HepG2 (cell line): ENCODE results near the gene L3MBTL1. TPM values are rescaled to one million over a fixed set of nuclear protein-coding genes. Genes with fewer than 3 reads are reported as not detected.
A peak's percentile ranks its signal among the peaks of the same experiment; 100 is the strongest.

ENCODE experiments used
- ATF7 ChIP-seq, 2 experiments: fragments of 450-650 bp in 1 of 2; sonication (generic) in 1 of 2; formaldehyde crosslinking in 1 of 2; IDR thresholded peaks; 2 replicates each; pipeline versions ENCODE4 v1.4.0 to v1.6.1; 2016 to 2020; ENCODE audit warnings: antibody characterized with exemption in 1 of 2, mild to moderate bottlenecking in 1 of 2, missing genetic modification reagents in 1 of 2
- DDIT3 ChIP-seq: sonication (generic); formaldehyde crosslinking; IDR thresholded peaks from 2 replicates; pipeline ENCODE4 v1.4.0; 2020; ENCODE audit warnings: mild to moderate bottlenecking, missing genetic modification reagents
- ERF ChIP-seq: IDR thresholded peaks from 2 replicates; pipeline ENCODE4 v1.6.1; 2018; ENCODE audit warnings: missing biosample characterization, missing genetic modification reagents
- HIC2 ChIP-seq: sonication (generic); formaldehyde crosslinking; IDR thresholded peaks from 2 replicates; pipeline ENCODE4 v1.9.0; 2022; ENCODE audit warnings: low read depth, missing genetic modification reagents
- HOXA7 ChIP-seq: sonication (generic); formaldehyde crosslinking; IDR thresholded peaks from 2 replicates; pipeline ENCODE4 v1.8.1; 2022; ENCODE audit warnings: mild to moderate bottlenecking, missing genetic modification reagents, moderate library complexity
- HOXA9 ChIP-seq: sonication (generic); formaldehyde crosslinking; IDR thresholded peaks from 2 replicates; pipeline ENCODE4 v1.8.1; 2022; ENCODE audit warnings: missing genetic modification reagents, mild to moderate bottlenecking, moderate library complexity, borderline replicate concordance
- MAX ChIP-seq: IDR thresholded peaks from 2 replicates; pipeline ENCODE4 v1.6.1; 2012; ENCODE audit warnings: inconsistent platforms
- NFIC ChIP-seq: IDR thresholded peaks from 2 replicates; pipeline ENCODE4 v1.6.1; 2012; ENCODE audit warnings: mild to moderate bottlenecking, low read length, inconsistent platforms
- NFKB2 ChIP-seq: sonication (generic); formaldehyde crosslinking; IDR thresholded peaks from 2 replicates; pipeline ENCODE4 v1.4.0; 2020; ENCODE audit warnings: missing genetic modification reagents, borderline replicate concordance
- PAX8 ChIP-seq: sonication (generic); formaldehyde crosslinking; IDR thresholded peaks from 2 replicates; pipeline ENCODE4 v1.8.0; 2022; ENCODE audit warnings: mild to moderate bottlenecking, missing genetic modification reagents, borderline replicate concordance
- POLR2G ChIP-seq: fragments of 200-400 bp; formaldehyde crosslinking; IDR thresholded peaks from 2 replicates; pipeline ENCODE4 v1.6.1; 2018; ENCODE audit warnings: mild to moderate bottlenecking, low read depth, low read length, moderate library complexity
- RFX3 ChIP-seq: IDR thresholded peaks from 2 replicates; pipeline ENCODE4 v1.6.1; 2016; ENCODE audit warnings: missing biosample characterization, missing genetic modification reagents
- SRSF4 ChIP-seq: fragments of 200-400 bp; formaldehyde crosslinking; IDR thresholded peaks from one replicate; pipeline ENCODE4 v1.6.1; 2018; ENCODE audit warnings: mild to moderate bottlenecking, low read depth, low read length, moderate library complexity; ENCODE audit not compliant: poor library complexity, severe bottlenecking
- TARDBP ChIP-seq: sonication (generic); formaldehyde crosslinking; IDR thresholded peaks from 2 replicates; pipeline ENCODE4 v1.8.0; 2022; ENCODE audit warnings: mild to moderate bottlenecking, missing genetic modification reagents
- ZBTB14 ChIP-seq: sonication (generic); formaldehyde crosslinking; IDR thresholded peaks from 2 replicates; pipeline ENCODE4 v1.4.0; 2020; ENCODE audit warnings: missing genetic modification reagents
- ZBTB3 ChIP-seq: sonication (generic); formaldehyde crosslinking; IDR thresholded peaks from 2 replicates; pipeline ENCODE4 v1.4.0; 2020; ENCODE audit warnings: low read depth, mild to moderate bottlenecking, moderate library complexity, missing genetic modification reagents, borderline replicate concordance
- ZNF17 ChIP-seq: sonication (generic); formaldehyde crosslinking; IDR thresholded peaks from 2 replicates; pipeline ENCODE4 v1.5.0; 2020; ENCODE audit warnings: mild to moderate bottlenecking, missing genetic modification reagents
- ZNF468 ChIP-seq: sonication (generic); formaldehyde crosslinking; IDR thresholded peaks from 2 replicates; pipeline ENCODE4 v1.8.0; 2022; ENCODE audit warnings: mild to moderate bottlenecking, moderate library complexity, missing genetic modification reagents
- ZNF639 ChIP-seq: conservative IDR thresholded peaks from 2 replicates; pipeline ENCODE4 v1.6.1; 2018; ENCODE audit warnings: missing genetic modification reagents
- ZNF784 ChIP-seq: sonication (generic); formaldehyde crosslinking; IDR thresholded peaks from 2 replicates; pipeline ENCODE4 v1.5.1; 2020; ENCODE audit warnings: missing genetic modification reagents, mild to moderate bottlenecking, borderline replicate concordance
- ZNF788 ChIP-seq: sonication (generic); formaldehyde crosslinking; IDR thresholded peaks from 2 replicates; pipeline ENCODE4 v1.5.0; 2020; ENCODE audit warnings: mild to moderate bottlenecking, missing genetic modification reagents, borderline replicate concordance
- ZSCAN20 ChIP-seq: sonication (generic); formaldehyde crosslinking; IDR thresholded peaks from 2 replicates; pipeline ENCODE4 v1.4.0; 2020; ENCODE audit warnings: missing genetic modification reagents, mild to moderate bottlenecking, borderline replicate concordance
- polyA plus RNA-seq, 8 experiments: library from polyadenylated mRNA; depleted of rRNA in 3 of 8; stranded (reverse) in 7 of 8; unstranded in 1 of 8; fragments of >200 nt; fragmentation: Illumina TruSeq in 4 of 8; extraction: Trizol in 4 of 8; gene quantifications; 2 replicates each; pipeline versions ENCODE4 v1.2.1 to v1.2.3, GENCODE V29; 2011 to 2016; ENCODE audit warnings: low read depth in 4 of 8, missing spikeins in 1 of 8, mixed read lengths in 1 of 8; ENCODE audit not compliant: insufficient read depth in 1 of 8
- total RNA-seq, 5 experiments: library from RNA; depleted of rRNA; stranded (reverse); fragments of >200 nt; fragmentation: Illumina TruSeq; extraction: Trizol; gene quantifications; 2 replicates each; pipeline ENCODE4 v1.2.3, GENCODE V29; 2016; ENCODE audit warnings: low read depth in 1 of 5

L3MBTL1 gene
- total and polyA plus RNA-seq, 2 of the 13 experiments (the other 11 are each of a cell fraction or from before 2014, with no cell fraction given), result 9.0 to 17.8 TPM

GRCh38 chr20:43507150-43508080, at the start of gene L3MBTL1 (continued):
- TF ChIP-seq DDIT3, result no peak
- TF ChIP-seq ERF (CRISPR knock-in tag), result peak; percentile 91
- TF ChIP-seq ZNF17 (CRISPR knock-in tag), result 0 out of 2 replicates have a peak, but pooled peaks have one; percentile 8
- TF ChIP-seq HIC2 (CRISPR knock-in tag), result peak; percentile 19; the same call in 1 of the 2 replicates
- TF ChIP-seq ZBTB3 (CRISPR knock-in tag), result peak; percentile 72; the same call in 1 of the 2 replicates
- no peak for TF ChIP-seq SRSF4
- TF ChIP-seq NFKB2 (CRISPR knock-in tag), result 0 out of 2 replicates have a peak, but pooled peaks have one; percentile 68
- no peak for TF ChIP-seq RFX3 (CRISPR knock-in tag)
- peak; percentile 60; the same call in 1 of the 2 replicates for TF ChIP-seq HOXA9
- no peak for TF ChIP-seq HOXA7 (CRISPR knock-in tag)
- no peak for TF ChIP-seq NFIC
- no peak for TF ChIP-seq ATF7 (IDR thresholded peaks at IDR 0.05)
- peak; percentile 37; the same call in 1 of the 2 replicates for TF ChIP-seq ATF7 (CRISPR knock-in tag; IDR thresholded peaks at IDR 0.05)
- peak; percentile 86; the same call in 1 of the 2 replicates for TF ChIP-seq ZNF784 (CRISPR knock-in tag)
- 0 out of 2 replicates have a peak, but pooled peaks have one; percentile 44 for TF ChIP-seq ZNF639 (CRISPR knock-in tag)
- no peak for TF ChIP-seq ZNF788 (CRISPR knock-in tag)
- TF ChIP-seq MAX, result peak; percentile 86
- TF ChIP-seq POLR2G, result peak; percentile 84
- peak; percentile 87 for TF ChIP-seq TARDBP (CRISPR knock-in tag)
- TF ChIP-seq ZBTB14 (CRISPR knock-in tag), result no peak
- no peak for TF ChIP-seq ZNF468 (CRISPR knock-in tag)
- TF ChIP-seq PAX8 (CRISPR knock-in tag), result peak; percentile 99
- TF ChIP-seq ZSCAN20, result peak; percentile 79; the same call in 1 of the 2 replicates
